Liver (tissue), 9 donors: ENCODE data around the gene IQGAP2. TPM values are rescaled to one million over a fixed set of nuclear protein-coding genes. Genes with fewer than 3 reads are reported as not detected.

Experiments
- DNase-seq: peaks from one replicate; pipeline ENCODE4 v3.0.0-alpha.2; 2017; ENCODE audit warnings: low spot score
- H3K27ac ChIP-seq, 2 donors: one replicate each; pipeline ENCODE4 v1.7.0; 2013; ENCODE audit warnings: inconsistent platforms in 2 of 2, low read length in 2 of 2, control low read depth in 1 of 2, low read depth in 1 of 2, mild to moderate bottlenecking in 1 of 2
- H3K27me3 ChIP-seq, 4 donors: one replicate each; pipeline versions ENCODE4 v1.6.1 to v1.7.0; 2013; ENCODE audit warnings: low read length in 3 of 4, inconsistent platforms in 1 of 4, mild to moderate bottlenecking in 1 of 4, moderate library complexity in 1 of 4; ENCODE audit not compliant: control insufficient read depth in 4 of 4, insufficient read depth in 4 of 4
- H3K36me3 ChIP-seq, 4 donors: one replicate each; pipeline versions ENCODE4 v1.6.1 to v1.7.0; 2013; ENCODE audit warnings: low read length in 3 of 4, mild to moderate bottlenecking in 3 of 4, low read depth in 1 of 4, moderate library complexity in 1 of 4; ENCODE audit not compliant: control insufficient read depth in 4 of 4, insufficient read depth in 3 of 4
- H3K4me1 ChIP-seq, 4 donors: one replicate each; pipeline versions ENCODE4 v1.6.1 to v1.7.0; 2013; ENCODE audit warnings: low read length in 3 of 4, mild to moderate bottlenecking in 3 of 4, moderate library complexity in 1 of 4; ENCODE audit not compliant: control insufficient read depth in 4 of 4, insufficient read depth in 4 of 4
- H3K4me3 ChIP-seq, 3 donors: one replicate each; pipeline versions ENCODE4 v1.6.1 to v1.7.0; 2013; ENCODE audit warnings: low read length in 3 of 3, control low read depth in 1 of 3, low read depth in 1 of 3, mild to moderate bottlenecking in 1 of 3
- H3K9ac ChIP-seq, 2 donors: one replicate each; pipeline ENCODE4 v1.7.0; 2013; ENCODE audit warnings: low read length in 2 of 2, mild to moderate bottlenecking in 2 of 2, moderate library complexity in 2 of 2, control low read depth in 1 of 2, low read depth in 1 of 2
- H3K9me3 ChIP-seq, 4 donors: one replicate each; pipeline versions ENCODE4 v1.6.1 to v1.7.0; 2013; ENCODE audit warnings: low read length in 3 of 4; ENCODE audit not compliant: control insufficient read depth in 4 of 4
- CTCF ChIP-seq: fragments of 150-350 bp; IDR thresholded peaks from 2 replicates; pipeline ENCODE4 v1.5.1; 2017; ENCODE audit warnings: improper control_type of control experiment, low read depth, low read length; ENCODE audit not compliant: missing input control
- EGR1 ChIP-seq, 2 donors: IDR thresholded peaks; 2 replicates each; pipeline ENCODE4 v1.6.1; 2016 to 2018; ENCODE audit warnings: antibody characterized with exemption in 2 of 2, low read depth in 2 of 2
- FOXA1 ChIP-seq: IDR thresholded peaks from 2 replicates; pipeline ENCODE4 v1.6.1; 2016; ENCODE audit warnings: antibody characterized with exemption
- FOXA2 ChIP-seq: IDR thresholded peaks from 2 replicates; pipeline ENCODE4 v1.6.1; 2016; ENCODE audit warnings: antibody characterized with exemption
- GABPA ChIP-seq, 2 donors: IDR thresholded peaks in 1 of 2; conservative IDR thresholded peaks in 1 of 2; 2 replicates each; pipeline ENCODE4 v1.6.1; 2016; ENCODE audit warnings: antibody characterized with exemption in 2 of 2, mild to moderate bottlenecking in 1 of 2, moderate library complexity in 1 of 2
- HNF4A ChIP-seq, 2 donors: conservative IDR thresholded peaks; 2 replicates each; pipeline ENCODE4 v1.6.1; 2016; ENCODE audit warnings: antibody characterized with exemption in 2 of 2, mild to moderate bottlenecking in 2 of 2
- HNF4G ChIP-seq: IDR thresholded peaks from 2 replicates; pipeline ENCODE4 v1.6.1; 2016; ENCODE audit warnings: antibody characterized with exemption
- JUND ChIP-seq, 2 donors: IDR thresholded peaks; 2 replicates each; pipeline ENCODE4 v1.6.1; 2016; ENCODE audit warnings: antibody characterized with exemption in 2 of 2
- NR2F2 ChIP-seq: IDR thresholded peaks from 2 replicates; pipeline ENCODE4 v1.6.1; 2016; ENCODE audit warnings: antibody characterized with exemption
- RAD21 ChIP-seq, 2 donors: IDR thresholded peaks; 2 replicates each; pipeline ENCODE4 v1.6.1; 2016; ENCODE audit warnings: antibody characterized with exemption in 2 of 2, mild to moderate bottlenecking in 2 of 2
- REST ChIP-seq: IDR thresholded peaks from 2 replicates; pipeline ENCODE4 v1.6.1; 2016; ENCODE audit warnings: antibody characterized with exemption, mild to moderate bottlenecking
- RXRA ChIP-seq, 2 donors: IDR thresholded peaks; 2 replicates each; pipeline ENCODE4 v1.6.1; 2017 to 2018; ENCODE audit warnings: antibody characterized with exemption in 2 of 2, mild to moderate bottlenecking in 1 of 2
- SP1 ChIP-seq: IDR thresholded peaks from 2 replicates; pipeline ENCODE4 v1.6.1; 2018; ENCODE audit warnings: antibody characterized with exemption, mild to moderate bottlenecking
- TAF1 ChIP-seq: conservative IDR thresholded peaks from 2 replicates; pipeline ENCODE4 v1.6.1; 2016; ENCODE audit warnings: antibody characterized with exemption, mild to moderate bottlenecking
- YY1 ChIP-seq: IDR thresholded peaks from 2 replicates; pipeline ENCODE4 v1.6.1; 2016; ENCODE audit warnings: antibody characterized with exemption, mild to moderate bottlenecking
- WGBS: extraction: QIAGEN DNeasy Blood & Tissue Kit; methylation state at CpG from one replicate; pipeline ENCODE4 v1.1.7; 2013; 5-methylcytosine and 5-hydroxymethylcytosine counted together
- polyA plus RNA-seq, 2 donors: library from polyadenylated mRNA; stranded (reverse) in 1 of 2; unstranded in 1 of 2; fragments of 200-250 nt in 1 of 2; fragments of >200 nt in 1 of 2; fragmentation: Nextera tagmentation in 1 of 2; extraction: Ambion mirVana in 1 of 2; gene quantifications; one replicate each; pipeline versions ENCODE4 v1.2.1 to v1.2.3, GENCODE V29; 2013 to 2015
- total RNA-seq, 2 donors: library from RNA; depleted of rRNA; stranded (reverse); fragments of >200 nt; gene quantifications; one replicate each; pipeline ENCODE4 v1.2.3, GENCODE V29; 2014
- TF ChIP-seq, protein P1 (sequence below): IDR thresholded peaks from 2 replicates; pipeline ENCODE4 v1.6.1; 2016; ENCODE audit warnings: antibody characterized with exemption
- TF ChIP-seq, protein P2 (sequence below): IDR thresholded peaks from 2 replicates; pipeline ENCODE4 v1.6.1; 2016; ENCODE audit warnings: antibody characterized with exemption
- TF ChIP-seq, protein P3 (sequence below): IDR thresholded peaks from 2 replicates; pipeline ENCODE4 v1.6.1; 2016; ENCODE audit warnings: antibody characterized with exemption
- donor health status: healthy.
- donor health status: healthy.
- donor health status: healthy.
- donor health status: healthy.
- donor health status: healthy.

Gene IQGAP2
- total and polyA plus RNA-seq, 4 donors = 41.5 to 205 (median 102) TPM

- under 1% methylated on average over 82 of the region's 82 CpGs for WGBS
- peaks cover 2 to 19% (median 10%) of the 10 kb centered on the region in 4 donors for H3K4me1 ChIP-seq
- no peaks in the 10 kb centered on the region for H3K9me3 ChIP-seq
- no peaks in the 10 kb centered on the region for H3K36me3 ChIP-seq
- H3K27ac ChIP-seq = peak within 1 kb of the TSS; percentile 53 to 67
- H3K9ac ChIP-seq = peak within 1 kb of the TSS in 1 of 2 donors; percentile 30
- peak; percentile 66 for DNase-seq
- TF ChIP-seq HNF4G = no peak
- TF ChIP-seq RXRA (IDR thresholded peaks at IDR 0.05) = no peak
- TF ChIP-seq, protein P1, sequence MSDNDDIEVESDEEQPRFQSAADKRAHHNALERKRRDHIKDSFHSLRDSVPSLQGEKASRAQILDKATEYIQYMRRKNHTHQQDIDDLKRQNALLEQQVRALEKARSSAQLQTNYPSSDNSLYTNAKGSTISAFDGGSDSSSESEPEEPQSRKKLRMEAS = no peak
- TF ChIP-seq SP1 = no peak
- TF ChIP-seq, protein P2, sequence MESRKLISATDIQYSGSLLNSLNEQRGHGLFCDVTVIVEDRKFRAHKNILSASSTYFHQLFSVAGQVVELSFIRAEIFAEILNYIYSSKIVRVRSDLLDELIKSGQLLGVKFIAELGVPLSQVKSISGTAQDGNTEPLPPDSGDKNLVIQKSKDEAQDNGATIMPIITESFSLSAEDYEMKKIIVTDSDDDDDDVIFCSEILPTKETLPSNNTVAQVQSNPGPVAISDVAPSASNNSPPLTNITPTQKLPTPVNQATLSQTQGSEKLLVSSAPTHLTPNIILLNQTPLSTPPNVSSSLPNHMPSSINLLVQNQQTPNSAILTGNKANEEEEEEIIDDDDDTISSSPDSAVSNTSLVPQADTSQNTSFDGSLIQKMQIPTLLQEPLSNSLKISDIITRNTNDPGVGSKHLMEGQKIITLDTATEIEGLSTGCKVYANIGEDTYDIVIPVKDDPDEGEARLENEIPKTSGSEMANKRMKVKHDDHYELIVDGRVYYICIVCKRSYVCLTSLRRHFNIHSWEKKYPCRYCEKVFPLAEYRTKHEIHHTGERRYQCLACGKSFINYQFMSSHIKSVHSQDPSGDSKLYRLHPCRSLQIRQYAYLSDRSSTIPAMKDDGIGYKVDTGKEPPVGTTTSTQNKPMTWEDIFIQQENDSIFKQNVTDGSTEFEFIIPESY = no peak
- TF ChIP-seq RAD21 (IDR thresholded peaks at IDR 0.05) = peak in 1 of 2 donors; percentile 35
- no peak for TF ChIP-seq FOXA1
- no peak for TF ChIP-seq EGR1 (IDR thresholded peaks at IDR 0.05; ENCODE audit: low read depth in 2 of 2)
- no peak for TF ChIP-seq REST
- no peak for TF ChIP-seq HNF4A (conservative IDR thresholded peaks at IDR 0.05)
- no peak for TF ChIP-seq NR2F2
- no peak for TF ChIP-seq GABPA (IDR thresholded peaks at IDR 0.05 in 1 of 2, conservative IDR thresholded peaks at IDR 0.05 in 1 of 2)
- TF ChIP-seq TAF1 = no peak
- no peak for TF ChIP-seq FOXA2
- TF ChIP-seq YY1 = no peak
- TF ChIP-seq, protein P3, sequence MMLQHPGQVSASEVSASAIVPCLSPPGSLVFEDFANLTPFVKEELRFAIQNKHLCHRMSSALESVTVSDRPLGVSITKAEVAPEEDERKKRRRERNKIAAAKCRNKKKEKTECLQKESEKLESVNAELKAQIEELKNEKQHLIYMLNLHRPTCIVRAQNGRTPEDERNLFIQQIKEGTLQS = no peak
- TF ChIP-seq JUND (IDR thresholded peaks at IDR 0.05) = no peak
- peak; percentile 23 for TF ChIP-seq CTCF
- H3K4me3 ChIP-seq = peak within 1 kb of the TSS; percentile 53 to 80 (median 61)
- H3K27me3 ChIP-seq = no peaks in the 10 kb centered on the region
Observed at GRCh38 chr5:76715736-76716455, 312.8 kb downstream of the IQGAP2 start, which contains the start of gene F2R. Gene F2R (plus strand): TSS chr5:76716126. CDS start chr5:76716308, 182 bp downstream.
